Mesenteric fat pad (tissue), 1 donor: ENCODE data around the gene ZCWPW2. TPM values are rescaled to one million over a fixed set of nuclear protein-coding genes. Genes with fewer than 3 reads are reported as not detected.

Experiments
- DNase-seq: peaks from one replicate; pipeline ENCODE4 v3.0.0-alpha.2; 2020; ENCODE audit warnings: low spot score
- long read RNA-seq: library from polyadenylated mRNA; unstranded; transcript quantifications from one replicate; pipeline ENCODE4 v2.0.0, GENCODE V29; 2020
- total RNA-seq: library from RNA; stranded (reverse); fragmentation: NEBNext Ultra II Directional; extraction: Animal tissue kit (Norgen Biotek cat#: 25700); gene quantifications from one replicate; pipeline ENCODE4 v1.2.1, GENCODE V29; 2021
- donor health status: DM: yes; HTN: yes; CAD: no.

The ZCWPW2 gene, protein sequence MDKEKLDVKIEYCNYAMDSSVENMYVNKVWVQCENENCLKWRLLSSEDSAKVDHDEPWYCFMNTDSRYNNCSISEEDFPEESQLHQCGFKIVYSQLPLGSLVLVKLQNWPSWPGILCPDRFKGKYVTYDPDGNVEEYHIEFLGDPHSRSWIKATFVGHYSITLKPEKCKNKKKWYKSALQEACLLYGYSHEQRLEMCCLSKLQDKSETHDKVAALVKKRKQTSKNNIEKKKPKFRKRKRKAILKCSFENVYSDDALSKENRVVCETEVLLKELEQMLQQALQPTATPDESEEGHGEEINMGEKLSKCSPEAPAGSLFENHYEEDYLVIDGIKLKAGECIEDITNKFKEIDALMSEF
- 0.51 TPM for total RNA-seq
- long read RNA-seq, partial matches to known transcripts, result 1 of 3 reads
- long read RNA-seq, other reads (novel, unspliced or antisense), result 2 of 3 reads

DNA sequence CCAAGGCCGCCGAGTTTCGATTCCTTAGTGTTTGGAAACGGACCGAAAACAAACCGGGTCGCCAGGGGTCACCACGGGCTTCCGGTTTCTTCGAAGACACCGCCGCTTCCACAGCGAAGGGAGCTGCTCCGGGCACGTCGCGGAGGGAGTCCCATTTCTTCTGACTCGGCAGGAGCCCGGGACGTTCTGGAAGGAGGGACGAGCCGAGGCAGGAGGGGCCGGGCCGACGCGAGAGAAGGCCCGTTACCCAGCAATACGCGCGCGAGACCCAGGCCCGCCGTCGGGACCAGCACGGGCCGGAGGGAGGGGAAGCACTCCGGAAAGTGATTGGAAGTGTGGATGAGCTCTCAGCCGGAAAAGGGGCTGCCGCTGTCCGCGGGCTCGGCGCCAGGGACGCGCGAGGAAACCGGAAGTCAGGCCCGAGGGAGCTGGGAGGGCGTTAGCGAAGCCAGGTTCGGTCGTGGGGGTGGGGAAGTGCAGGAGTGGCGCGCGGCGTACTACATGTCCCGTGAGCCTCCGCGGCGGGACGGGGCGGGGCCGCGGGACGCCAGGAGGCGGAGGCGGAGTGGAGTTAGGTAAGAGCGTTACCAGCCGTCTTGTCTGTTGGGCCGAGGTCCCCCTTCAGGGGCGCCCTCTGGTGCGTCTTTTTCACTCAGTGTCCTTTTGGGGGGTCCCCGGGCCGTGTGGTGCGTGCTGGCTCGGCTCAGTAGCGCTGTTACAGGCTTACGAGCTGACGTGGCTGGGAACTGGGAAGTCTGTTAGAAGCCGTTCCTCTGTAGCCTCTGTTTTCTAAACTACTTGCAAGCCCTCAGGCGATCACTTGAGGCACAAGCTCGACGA, at the start of gene ZCWPW2, which contains the start of gene AZI2:
TSS of gene ZCWPW2 (plus strand) at position 93 of the 840 bp plus-strand sequence. CDS start 64,348 bp downstream, outside the sequence.
TSS of gene AZI2 (minus strand) at position 196 of the 840 bp plus-strand sequence. CDS start 8,207 bp downstream, outside the sequence.
- DNase-seq, result peak; percentile 98

DNA sequence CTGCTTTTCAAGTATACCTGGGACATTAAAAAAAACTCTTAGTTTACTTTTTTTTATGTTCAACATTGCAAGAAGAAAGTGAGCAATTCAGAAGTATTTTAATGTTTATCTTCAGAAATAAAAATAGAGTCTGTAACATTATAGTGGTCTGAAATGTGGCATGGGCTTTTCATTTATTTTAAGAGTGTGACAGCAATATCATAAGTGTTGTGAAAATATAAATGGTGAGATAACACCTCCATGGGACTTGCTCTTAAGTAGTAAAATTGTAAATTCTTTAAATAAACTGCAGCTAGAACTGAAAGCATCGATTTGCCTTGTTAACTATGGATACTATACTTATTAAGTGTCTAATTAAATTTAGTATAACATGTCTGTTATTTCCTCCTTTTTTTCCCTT, 48.8 kb upstream of the ZCWPW2 start:
- DNase-seq, result no peak

DNA sequence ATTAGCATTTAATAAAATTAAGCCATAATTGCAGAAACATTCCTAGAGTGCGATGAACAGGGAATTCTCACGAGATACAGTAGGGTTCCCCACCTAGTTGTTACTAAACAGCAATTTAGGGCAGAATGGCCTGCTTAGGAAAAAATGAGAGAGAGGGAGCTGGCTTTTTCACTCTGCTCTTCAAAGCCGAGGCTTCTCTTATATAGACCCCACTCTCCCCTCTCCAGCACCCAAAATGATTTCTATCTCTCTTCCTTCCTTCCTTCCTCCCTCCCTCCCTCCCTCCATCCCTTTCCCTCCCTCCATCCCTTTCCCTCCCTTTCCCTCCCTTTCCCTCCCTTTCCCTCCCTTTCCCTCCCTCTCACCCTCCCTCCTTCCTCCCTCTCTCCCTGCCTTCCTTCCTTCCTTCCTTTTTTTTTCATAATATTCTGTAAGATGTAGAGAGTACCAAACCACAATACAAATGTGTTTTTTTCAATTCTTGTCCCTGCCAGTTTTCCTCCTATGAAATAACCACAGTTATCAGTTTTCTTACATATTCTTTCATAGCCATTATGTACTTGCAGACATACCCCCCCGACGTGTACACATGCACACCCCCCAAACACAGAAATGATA, 48.1 kb upstream of the ZCWPW2 start:
- no peak for DNase-seq

DNA sequence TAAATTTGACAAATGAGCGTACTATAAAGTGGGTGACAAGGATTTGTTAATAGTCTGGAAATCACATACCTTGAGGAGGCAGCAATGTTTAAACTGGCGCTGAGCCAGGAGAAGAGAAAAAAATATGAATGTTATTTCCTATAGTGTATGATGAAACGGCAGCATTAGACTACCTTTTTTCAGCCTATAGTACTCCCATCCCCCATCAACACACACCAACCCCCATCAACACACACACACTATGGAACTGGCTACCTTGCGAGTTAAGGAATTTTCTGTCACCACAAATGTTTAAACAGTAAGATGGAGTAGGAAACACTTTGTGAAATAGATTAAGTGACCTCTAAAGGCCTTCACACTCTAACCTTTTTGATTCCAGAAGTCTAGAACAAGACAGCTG, 46.8 kb upstream of the ZCWPW2 start:
- DNase-seq, result no peak

DNA sequence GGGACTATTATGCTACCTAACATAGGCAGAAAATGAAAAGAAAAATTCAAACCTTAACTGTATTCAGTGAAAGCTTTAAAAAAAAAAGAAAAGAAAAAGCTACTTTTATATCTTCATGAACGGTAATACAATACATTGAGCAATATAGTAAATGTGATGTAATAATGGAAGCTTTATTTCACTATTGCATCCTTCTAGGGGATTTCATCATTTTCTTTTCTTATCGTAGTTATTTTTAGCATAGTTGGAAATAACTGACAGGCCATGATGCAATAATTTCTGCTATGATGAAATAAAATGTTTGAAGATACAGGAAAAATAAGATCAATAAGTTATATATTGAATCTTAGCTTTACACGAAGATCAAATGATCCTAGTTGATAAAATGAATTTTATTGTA, 40.3 kb upstream of the ZCWPW2 start:
- DNase-seq, result no peak

DNA sequence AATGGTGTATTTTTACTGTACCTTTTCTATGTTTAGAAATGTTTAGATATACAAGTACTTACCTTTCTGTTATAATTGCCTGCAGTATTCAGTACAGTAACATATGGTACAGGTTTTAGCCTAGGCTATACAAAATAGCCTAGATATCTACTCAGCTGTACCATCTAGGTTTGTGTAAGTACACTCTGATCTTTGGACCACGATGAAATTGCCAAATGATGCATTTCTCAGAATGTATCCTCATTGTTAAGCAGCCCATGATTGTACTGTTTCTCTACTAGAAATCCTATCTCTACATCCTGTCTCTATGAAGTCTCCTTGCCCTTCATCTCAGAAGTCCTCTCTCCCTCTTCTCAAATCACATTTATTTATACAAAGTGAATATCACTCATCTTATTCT, 32.8 kb upstream of the ZCWPW2 start:
- DNase-seq, result no peak

DNA sequence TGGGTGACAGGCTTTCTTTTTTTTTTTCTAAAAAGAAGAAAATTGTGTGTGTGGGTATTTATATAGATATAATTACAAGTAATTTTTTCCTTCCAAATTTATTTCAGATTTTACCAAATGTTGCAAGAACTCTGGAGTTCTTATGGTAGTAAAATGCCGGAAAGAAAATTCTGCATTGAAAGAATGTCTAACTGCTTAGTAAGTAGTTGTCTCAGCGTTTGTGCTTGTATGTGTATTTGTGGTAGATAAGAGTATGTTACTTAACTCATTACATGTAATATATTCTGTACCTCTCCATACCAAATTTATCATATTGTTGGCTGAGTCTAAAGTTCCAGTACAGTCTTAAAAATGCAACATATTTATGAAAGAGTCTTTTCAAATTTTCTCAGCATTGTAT, 32.3 kb upstream of the ZCWPW2 start:
- no peak for DNase-seq

DNA sequence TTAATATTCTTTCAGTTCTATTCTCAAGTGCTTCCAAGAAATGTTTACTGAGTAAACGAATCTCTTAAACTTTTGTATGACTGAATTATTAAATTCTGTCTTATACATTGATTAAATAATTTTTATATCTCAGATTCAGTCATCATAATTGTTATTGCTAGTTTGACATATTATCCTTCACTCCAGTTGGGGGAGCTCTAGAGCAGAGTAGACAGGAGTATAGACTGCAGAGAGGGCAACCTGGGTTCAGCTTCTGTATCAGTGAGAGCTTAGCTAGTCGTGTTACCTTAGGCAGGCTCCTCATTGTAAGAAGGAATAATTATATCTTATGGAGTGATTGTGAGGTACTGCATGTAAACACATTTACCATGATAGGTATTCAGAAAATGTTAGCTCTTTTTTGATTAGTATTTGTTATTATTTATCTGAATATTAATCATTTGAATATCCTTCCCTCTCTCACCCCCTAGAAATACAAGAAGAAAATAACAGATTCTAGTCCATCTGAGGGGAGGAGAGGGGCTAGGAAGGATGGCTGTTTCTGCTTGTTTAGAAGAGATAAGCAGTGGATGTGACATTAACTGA, 31.0 kb upstream of the ZCWPW2 start:
- DNase-seq, result no peak

DNA sequence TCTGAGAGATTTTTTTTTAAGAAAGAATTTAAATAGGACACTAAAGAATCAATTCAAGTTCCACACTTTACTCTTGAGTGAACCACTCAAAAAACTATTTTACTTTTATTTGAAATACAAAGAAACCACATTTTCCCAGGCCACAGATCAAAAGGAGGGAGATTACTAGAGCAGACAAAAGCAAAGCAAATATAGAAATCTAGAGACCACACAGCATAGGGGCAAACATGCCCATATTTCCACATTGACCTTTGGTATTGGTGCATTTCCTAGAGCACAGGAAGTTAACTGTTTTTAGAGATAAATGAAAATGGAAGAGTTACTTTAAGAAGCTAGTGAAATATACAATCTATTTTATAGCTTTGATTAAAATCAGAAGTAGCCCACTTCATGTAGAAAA, 27.5 kb upstream of the ZCWPW2 start:
- no peak for DNase-seq

DNA sequence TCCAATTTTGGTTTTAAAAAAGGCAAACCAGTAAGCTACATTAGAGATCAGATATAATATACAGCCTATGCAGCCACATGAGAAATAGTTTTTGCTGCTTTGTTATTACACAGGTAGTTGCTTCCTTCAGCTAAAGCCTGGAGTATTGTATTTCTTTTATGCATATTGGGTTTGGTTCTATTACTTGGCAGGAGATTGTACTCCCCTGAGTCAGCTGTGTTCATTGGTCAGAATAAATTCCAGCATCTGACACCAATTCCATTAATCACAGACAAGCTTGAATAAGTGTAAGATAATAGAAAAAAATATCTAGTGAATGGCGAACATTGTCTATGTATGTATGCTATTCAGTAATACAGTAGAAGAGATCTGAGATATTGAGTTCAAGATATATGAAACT, 26.1 kb upstream of the ZCWPW2 start:
- no peak for DNase-seq

DNA sequence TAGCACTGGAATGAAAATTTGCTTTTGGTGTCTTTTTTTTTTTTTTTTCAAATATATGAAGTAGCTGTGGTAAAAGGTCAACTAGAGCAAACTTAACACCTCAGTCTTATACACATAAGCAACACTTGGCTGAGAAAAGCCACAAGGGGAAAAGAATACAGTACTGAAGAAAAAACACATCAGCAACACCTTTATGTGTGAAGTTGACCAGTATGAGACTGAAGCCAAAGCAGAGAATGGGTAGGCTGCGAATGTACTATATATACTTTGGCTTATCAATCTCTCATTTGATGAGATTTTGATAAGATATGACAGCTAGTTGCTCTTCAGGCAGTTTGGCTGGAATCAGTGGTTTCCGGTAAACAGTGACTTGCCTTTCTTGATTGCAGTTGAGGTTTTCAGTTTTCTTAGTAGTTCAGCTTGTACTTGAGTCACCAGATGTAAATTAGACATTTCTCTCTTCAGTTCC, 22.0 kb upstream of the ZCWPW2 start:
- no peak for DNase-seq

DNA sequence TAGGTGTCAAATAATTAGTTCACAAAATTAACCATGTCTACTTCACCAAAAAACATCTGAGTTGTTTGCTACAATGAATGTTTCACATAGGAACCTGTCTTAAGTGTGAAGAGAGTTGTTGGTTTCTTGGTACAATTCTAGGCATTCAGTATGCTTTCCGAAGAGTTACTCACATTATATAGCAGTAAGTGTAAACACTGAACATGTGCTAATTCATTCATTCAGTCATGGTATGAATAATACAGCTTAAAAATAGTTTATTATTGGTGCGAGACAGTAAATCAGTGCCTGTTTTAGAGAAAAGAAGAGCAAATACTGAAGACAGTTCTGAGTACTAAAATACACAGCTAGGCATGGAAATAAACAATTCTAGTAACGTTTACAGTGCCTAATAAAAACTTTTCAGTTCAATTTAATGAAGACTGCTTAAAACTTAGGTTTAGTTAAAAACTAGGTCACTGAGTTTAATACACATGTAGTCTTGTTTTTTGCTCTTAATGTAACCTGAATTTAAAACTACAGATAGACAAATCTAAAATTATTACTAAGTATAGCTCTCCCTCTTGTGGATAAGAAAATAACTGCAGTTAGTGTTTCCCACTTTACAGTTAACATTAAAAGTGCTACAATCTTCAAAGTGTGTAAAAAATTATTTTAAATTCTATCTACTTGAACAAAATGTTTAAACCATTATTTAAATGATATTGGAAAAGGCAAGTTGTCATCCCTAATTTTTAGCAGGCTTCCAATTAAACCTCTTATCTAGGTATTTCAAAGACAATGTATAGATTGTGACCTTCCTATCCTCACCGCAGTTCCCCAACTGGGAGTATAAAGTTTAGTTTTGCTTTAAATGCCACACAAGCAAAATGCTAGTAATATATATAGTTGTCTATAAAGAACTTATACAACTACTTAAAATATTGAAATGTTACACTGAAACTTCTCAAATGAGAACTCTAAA, 20.1 kb upstream of the ZCWPW2 start:
- DNase-seq, result no peak

DNA sequence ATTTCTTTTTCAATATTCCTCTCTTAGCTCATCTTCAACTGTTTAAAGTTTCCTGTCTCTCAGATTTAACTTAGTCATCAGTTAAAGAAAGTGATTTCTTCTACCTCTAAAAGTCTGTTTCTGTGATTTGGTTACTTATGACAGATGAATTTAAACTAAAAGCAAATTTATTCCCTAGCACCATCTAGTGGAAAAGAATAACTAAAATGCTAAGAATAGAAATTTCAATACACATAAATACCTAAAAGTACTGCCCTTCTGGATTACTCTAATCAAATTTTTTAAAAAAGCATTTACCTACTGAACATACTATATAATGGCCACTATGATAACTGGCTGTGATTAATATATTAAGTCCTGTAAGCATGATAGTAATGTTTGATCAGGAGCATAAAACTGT, 14.0 kb upstream of the ZCWPW2 start:
- DNase-seq, result no peak

DNA sequence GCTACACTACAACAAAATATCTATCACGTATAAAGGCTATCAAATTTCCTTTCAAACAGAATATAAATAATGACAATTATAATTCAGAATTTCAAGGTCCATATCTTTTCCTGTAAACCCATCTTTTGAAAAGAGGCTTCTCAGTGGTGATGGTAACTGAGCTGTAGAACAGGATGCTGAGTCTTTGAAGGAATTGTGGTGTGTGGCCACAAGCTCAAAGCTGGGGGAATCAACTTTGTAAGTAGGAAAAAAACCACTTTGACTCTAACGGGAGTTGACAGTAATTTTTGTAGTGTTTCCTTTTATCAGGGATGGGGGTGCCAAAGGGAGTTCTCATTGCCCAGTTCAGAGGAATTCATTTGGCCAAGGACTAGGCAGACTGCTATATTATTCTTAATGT, 13.3 kb upstream of the ZCWPW2 start:
- no peak for DNase-seq

DNA sequence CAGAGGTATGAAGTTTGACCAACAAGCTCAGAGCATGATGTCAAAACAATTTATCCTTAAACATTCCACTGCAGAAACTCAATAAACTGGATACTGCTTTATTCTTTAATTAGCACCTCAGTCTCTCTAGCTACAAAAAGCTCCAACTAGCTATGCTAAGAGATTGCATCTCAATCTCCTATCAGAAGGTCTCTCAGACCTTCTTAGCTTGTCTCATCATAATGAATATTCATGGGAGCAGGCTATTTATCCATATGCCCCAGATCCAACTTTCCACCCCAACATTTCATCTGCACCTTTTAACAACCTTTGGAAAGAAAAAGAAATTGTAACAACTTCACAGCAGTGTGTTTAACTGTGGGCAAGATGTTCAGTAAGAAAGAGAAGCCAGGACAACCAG, 11.3 kb upstream of the ZCWPW2 start:
- DNase-seq, result no peak

DNA sequence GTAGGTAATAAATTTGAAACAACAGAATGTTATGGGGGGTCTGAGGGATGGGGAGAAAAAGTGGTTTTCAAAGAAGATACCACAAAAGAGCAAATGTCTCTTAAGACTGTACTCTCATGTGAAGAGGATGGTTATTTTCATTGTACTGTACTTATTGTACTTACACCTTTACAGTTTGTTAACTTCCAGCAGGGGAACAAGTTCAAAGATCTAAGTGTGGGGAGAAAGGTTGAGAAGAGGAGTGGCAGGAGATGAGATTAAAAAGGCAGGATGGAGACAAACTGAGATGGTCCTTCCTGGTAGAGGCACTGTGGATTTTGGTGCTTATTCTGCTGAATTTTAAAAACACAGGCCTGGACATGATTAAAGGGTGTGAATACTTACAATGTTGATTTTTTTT, 5.4 kb upstream of the ZCWPW2 start:
- DNase-seq, result no peak

DNA sequence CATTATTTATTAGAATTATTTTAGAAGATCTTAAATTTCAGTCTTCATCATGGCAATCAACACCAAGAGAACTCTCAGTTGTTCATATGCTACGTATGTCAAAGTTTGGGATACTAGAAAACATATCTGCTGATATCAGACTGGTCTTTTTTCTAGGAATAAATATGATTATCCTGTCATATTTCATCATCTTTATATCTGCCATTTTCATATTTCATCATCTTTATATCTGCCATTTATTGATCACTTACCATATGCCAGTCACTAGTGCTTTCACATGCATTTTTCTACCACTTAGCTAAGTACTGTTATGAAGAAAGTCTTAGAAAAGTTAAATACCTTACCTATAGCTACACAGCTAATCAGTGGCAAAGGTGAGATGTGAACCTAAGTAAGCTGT, 2.8 kb upstream of the ZCWPW2 start:
- DNase-seq, result no peak

DNA sequence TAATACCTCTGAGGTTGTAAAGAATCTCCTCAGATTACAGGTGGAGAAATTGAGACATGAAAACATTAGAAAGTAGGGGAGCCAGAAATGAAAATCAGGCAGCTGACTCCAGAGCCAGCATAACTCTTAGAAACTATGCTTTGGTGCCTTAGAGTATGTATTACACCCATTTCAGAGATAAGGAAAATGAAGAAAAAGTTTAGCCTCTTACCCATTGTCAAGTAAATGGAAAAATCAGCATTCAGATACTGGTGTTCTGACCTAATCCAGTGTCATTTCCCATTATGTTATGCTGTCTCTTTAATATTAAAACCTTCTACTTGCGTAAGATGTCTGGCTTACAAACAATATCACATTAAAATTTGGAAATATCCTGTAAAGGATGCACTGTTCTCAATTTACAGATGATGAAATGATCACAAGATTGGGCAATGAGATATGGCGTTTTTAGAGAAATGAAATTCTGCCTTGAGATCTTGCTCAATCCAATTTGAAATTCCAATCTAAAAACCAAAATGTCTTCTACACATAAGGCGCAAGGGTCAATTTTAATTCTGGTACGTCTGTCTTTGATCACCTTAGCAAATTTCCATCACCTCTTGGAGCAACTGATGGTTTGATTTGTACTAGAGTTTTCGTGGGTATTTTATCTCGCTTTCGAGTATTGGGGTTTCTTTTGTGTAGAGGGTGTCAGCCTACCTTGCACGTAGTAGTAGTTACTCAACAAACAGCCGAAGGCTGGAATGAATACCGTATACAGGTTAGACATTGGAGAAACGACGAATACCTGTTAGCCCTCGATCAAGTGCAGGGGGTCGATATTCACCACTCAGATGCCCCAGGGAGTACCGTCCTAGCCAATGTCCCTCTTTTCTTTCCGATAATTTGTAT, 902 bp upstream of the ZCWPW2 start:
- DNase-seq, result no peak

DNA sequence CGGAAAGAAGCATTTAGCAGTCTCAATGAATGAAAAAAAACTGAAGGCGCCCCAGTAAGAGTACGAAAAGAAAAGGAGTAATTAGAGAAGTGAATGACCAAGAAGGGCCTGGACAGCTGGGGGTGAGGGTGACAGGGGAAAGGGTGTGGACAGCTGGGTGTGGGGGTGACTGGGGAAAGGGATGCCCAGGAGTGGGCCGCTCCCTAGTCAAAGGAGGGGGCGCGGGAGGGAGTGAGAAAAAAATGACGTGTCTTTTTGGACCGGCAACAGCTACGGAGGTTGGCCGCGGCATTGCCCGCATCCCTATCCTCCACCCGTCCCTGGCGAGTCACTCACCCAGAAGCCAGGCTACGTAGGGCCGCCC, 274 bp upstream of the ZCWPW2 start:
- no peak for DNase-seq
